ENCODE results near the gene RPL13A.

RPL13A gene

DNA sequence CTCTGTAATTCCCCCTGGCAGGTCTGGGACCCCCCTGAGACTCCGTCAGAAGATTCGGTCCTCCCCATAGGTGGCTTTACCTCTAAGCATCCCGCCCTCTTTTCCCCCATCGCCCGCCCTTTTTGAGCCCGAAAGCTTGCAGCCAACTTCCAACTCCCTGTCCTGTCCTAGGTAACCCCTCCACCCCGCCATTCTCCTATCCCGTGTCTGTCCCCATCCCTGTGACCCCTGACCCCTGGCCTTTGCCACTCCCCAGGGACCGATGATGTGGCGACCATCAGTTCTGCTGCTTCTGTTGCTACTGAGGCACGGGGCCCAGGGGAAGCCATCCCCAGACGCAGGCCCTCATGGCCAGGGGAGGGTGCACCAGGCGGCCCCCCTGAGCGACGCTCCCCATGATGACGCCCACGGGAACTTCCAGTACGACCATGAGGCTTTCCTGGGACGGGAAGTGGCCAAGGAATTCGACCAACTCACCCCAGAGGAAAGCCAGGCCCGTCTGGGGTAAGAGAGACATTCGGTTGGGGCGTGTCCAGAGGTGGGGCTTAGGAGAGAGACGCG, 40.9 kb downstream of the RPL13A start:
- Histone ChIP-seq H3K4me1 (ENCODE audit: control insufficient read depth, insufficient read depth, low read length) (no peaks in the 10 kb centered on the region), H3K27me3 (ENCODE audit: control insufficient read depth, insufficient read depth, low read length) (no peaks in the 10 kb centered on the region), H3K9ac (ENCODE audit: low read depth, low read length) (peak overlapping the region; percentile 47), H3K4me3 (ENCODE audit: low read depth, low read length) (peak overlapping the region; percentile 88), H3K9me3 (ENCODE audit: control insufficient read depth, insufficient read depth, low read length) (no peaks in the 10 kb centered on the region), H3K36me3 (ENCODE audit: control insufficient read depth, insufficient read depth, low read length) (peaks cover 20% of the 10 kb centered on the region)

DNA sequence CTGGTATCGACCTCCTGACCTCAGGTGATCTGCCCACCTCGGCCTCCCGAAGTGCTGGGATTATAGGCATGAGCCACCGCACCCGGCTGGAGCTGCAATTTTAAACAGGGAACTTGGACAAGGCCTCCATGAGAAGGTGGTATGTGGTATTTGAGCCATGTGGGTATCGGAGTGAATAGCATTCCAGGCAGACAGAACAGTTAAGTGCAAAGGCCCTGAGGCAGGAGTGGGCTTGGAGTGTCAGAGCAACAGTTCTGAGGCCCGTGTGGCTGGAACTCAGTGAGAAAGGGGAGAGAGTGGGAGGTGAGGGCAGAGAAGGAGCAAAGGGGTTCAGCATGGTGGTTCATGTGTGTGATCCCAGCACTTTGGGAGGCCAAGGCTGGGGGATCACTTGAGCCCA, 43.3 kb downstream of the RPL13A start:
- H3K9me3 ChIP-seq (ENCODE audit: control insufficient read depth, insufficient read depth, low read length): no peaks in the 10 kb centered on the region
- H3K36me3 ChIP-seq (ENCODE audit: control insufficient read depth, insufficient read depth, low read length): peaks cover 6% of the 10 kb centered on the region
- no peaks in the 10 kb centered on the region for H3K27me3 ChIP-seq (ENCODE audit: control insufficient read depth, insufficient read depth, low read length)
- no peak overlapping the region for H3K4me3 ChIP-seq (ENCODE audit: low read depth, low read length)
- peaks cover 4% of the 10 kb centered on the region for H3K4me1 ChIP-seq (ENCODE audit: control insufficient read depth, insufficient read depth, low read length)
- H3K9ac ChIP-seq (ENCODE audit: low read depth, low read length): no peak overlapping the region

DNA sequence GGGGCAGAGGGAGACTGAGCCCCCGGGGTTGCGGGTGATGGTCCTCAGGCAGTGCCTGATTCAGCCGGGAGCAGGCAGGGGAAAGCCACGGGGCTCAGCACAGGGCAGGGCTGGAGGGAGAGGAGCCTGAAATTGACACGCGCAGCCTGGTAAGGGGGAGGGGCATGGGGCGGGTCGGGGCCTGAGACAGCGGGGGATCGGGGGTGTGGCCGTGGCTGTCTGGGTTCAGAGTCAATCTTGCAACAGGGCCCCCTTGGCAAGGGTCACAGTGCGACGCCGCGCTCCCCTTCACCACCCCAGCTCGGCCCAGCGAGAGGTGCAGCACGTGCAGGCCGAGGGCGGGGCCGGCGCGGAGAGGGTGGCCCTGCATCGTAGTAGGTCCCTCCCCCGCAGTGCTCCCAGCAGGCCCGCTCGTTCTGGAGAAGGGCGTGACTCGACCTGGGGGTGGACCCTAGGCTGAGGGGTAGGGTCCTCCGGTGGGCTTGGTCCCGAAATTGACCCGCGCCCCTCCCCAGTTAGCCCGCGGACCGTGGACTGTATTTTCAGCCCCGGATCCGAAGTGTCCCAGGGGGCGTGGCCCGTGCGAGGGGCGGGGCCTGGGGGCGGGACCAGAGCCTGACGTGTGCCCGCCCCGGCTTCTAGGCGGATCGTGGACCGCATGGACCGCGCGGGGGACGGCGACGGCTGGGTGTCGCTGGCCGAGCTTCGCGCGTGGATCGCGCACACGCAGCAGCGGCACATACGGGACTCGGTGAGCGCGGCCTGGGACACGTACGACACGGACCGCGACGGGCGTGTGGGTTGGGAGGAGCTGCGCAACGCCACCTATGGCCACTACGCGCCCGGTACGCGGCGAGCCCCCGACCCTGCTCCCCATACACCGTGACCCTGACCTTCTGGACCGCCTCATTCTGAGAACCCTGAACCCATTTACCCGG, 46.4 kb downstream of the RPL13A start:
- H3K4me1 ChIP-seq (ENCODE audit: control insufficient read depth, insufficient read depth, low read length): peaks cover 4% of the 10 kb centered on the region
- no peaks in the 10 kb centered on the region for H3K9me3 ChIP-seq (ENCODE audit: control insufficient read depth, insufficient read depth, low read length)
- peak overlapping the region; percentile 79 for H3K4me3 ChIP-seq (ENCODE audit: low read depth, low read length)
- no peaks in the 10 kb centered on the region for H3K27me3 ChIP-seq (ENCODE audit: control insufficient read depth, insufficient read depth, low read length)
- H3K9ac ChIP-seq (ENCODE audit: low read depth, low read length): no peak overlapping the region
- H3K36me3 ChIP-seq (ENCODE audit: control insufficient read depth, insufficient read depth, low read length): peaks cover 5% of the 10 kb centered on the region

GRCh38 chr19:49534632-49535385, 47.4 kb downstream of the RPL13A start:
- Histone ChIP-seq H3K9me3 (ENCODE audit: control insufficient read depth, insufficient read depth, low read length) (no peaks in the 10 kb centered on the region), H3K36me3 (ENCODE audit: control insufficient read depth, insufficient read depth, low read length) (peaks cover 8% of the 10 kb centered on the region), H3K27me3 (ENCODE audit: control insufficient read depth, insufficient read depth, low read length) (no peaks in the 10 kb centered on the region), H3K4me3 (ENCODE audit: low read depth, low read length) (peak overlapping the region; percentile 79), H3K9ac (ENCODE audit: low read depth, low read length) (no peak overlapping the region), H3K4me1 (ENCODE audit: control insufficient read depth, insufficient read depth, low read length) (peaks cover 4% of the 10 kb centered on the region)

- H3K4me1 ChIP-seq (ENCODE audit: control insufficient read depth, insufficient read depth, low read length): peaks cover 4% of the 10 kb centered on the region
- no peaks in the 10 kb centered on the region for H3K27me3 ChIP-seq (ENCODE audit: control insufficient read depth, insufficient read depth, low read length)
- H3K4me3 ChIP-seq (ENCODE audit: low read depth, low read length): no peak overlapping the region
- H3K36me3 ChIP-seq (ENCODE audit: control insufficient read depth, insufficient read depth, low read length): peaks cover 9% of the 10 kb centered on the region
- H3K9me3 ChIP-seq (ENCODE audit: control insufficient read depth, insufficient read depth, low read length): no peaks in the 10 kb centered on the region
- H3K9ac ChIP-seq (ENCODE audit: low read depth, low read length): no peak overlapping the region
Measured at GRCh38 chr19:49536921-49537462, 49.6 kb downstream of the RPL13A start.

DNA sequence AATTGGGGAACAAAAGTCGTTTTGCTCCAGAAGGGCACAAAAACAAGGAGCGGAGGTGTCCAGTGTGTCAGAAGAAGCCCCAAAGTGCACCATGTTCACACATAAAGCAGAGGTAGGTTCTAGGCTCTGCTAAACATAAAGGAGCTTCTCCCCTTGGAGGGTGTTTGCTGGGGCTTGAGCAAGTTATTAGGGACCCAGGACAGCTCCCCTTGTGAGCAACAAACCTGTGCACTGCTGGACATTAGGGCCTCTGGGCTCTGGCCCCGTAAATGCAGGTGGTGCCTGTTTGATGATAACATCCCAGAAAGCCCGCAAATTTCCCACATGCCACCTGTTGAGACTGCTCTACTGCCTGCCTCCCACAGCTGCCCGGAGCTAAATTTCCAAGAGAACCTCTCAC, 51.2 kb downstream of the RPL13A start:
- Histone ChIP-seq H3K9me3 (ENCODE audit: control insufficient read depth, insufficient read depth, low read length) (no peaks in the 10 kb centered on the region), H3K4me1 (ENCODE audit: control insufficient read depth, insufficient read depth, low read length) (peaks cover 4% of the 10 kb centered on the region), H3K27me3 (ENCODE audit: control insufficient read depth, insufficient read depth, low read length) (no peaks in the 10 kb centered on the region), H3K4me3 (ENCODE audit: low read depth, low read length) (no peak overlapping the region), H3K9ac (ENCODE audit: low read depth, low read length) (no peak overlapping the region), H3K36me3 (ENCODE audit: control insufficient read depth, insufficient read depth, low read length) (peaks cover 13% of the 10 kb centered on the region)

DNA sequence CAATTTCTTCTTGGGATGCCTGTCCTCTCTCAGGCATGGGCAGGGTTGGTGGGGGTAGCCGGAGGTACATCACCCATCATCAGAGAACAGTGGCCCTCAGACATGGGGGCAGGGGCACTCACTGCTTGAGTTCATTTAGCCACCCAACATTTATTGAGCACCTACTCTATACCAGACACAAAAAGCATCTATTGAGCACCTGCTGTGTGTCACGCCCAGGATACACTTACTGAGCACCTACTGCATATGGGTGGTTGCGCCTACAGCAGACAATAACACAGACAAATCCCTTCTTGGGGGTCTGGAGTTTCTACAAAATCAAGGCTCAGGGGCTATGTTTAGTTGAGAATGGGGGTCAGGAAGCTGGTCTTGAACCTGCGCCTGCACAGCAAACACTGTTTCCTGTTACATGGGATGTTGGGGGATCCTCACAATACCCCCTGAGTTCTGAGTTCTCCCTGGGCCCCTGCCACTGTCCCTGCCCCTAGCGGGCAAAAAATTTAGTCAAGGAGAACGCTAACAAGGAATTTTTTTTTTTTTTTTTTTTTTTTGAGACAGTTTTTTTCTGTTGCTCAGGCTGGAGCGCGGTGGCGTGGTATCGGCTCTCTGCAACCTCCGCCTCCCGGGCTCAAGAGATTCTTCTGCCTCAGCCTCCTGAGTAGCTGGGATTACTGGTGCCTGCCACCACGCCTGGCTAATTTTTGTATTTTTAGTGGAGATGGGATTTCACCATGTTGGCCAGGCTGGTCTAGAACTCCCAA, 52.0 kb downstream of the RPL13A start:
- Histone ChIP-seq H3K36me3 (ENCODE audit: control insufficient read depth, insufficient read depth, low read length) (peaks cover 13% of the 10 kb centered on the region), H3K4me3 (ENCODE audit: low read depth, low read length) (no peak overlapping the region), H3K4me1 (ENCODE audit: control insufficient read depth, insufficient read depth, low read length) (peaks cover 3% of the 10 kb centered on the region), H3K9me3 (ENCODE audit: control insufficient read depth, insufficient read depth, low read length) (no peaks in the 10 kb centered on the region), H3K9ac (ENCODE audit: low read depth, low read length) (no peak overlapping the region), H3K27me3 (ENCODE audit: control insufficient read depth, insufficient read depth, low read length) (no peaks in the 10 kb centered on the region)
